ENCODE data around the gene KLHDC8B.

DNA sequence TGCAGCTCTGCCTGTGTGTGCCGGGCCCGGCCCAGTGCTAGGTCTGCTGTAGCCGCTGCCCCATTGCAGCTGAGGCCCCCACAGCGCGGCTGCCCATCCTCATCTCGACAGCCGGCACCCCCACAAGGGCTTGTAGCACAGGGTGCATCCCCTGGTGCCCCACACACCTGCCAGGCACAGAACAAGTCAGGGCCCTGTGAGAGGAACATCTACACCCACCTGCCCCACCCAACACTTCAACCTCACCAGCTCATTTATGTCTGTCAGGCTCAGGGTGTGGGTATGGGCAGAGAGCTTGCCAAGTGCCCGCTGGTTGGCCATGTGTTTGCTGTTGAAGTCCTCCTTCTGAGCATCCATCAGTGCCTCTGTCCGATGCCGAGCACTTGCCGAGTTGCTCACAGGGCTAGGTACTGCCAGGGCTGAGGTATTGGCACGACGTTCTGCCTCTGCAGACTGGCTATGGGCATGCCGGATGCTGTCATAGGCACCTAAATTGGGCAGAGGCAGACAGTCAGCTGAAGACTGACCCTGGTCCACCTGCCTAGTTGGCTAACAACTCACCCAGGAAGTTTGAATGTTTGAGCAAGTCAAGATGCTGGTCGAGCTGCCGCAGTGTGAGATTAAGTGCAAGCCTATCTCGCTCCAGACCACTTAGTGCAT is 48.4 kb upstream of the KLHDC8B start:
- TF ChIP-seq, protein P1, sequence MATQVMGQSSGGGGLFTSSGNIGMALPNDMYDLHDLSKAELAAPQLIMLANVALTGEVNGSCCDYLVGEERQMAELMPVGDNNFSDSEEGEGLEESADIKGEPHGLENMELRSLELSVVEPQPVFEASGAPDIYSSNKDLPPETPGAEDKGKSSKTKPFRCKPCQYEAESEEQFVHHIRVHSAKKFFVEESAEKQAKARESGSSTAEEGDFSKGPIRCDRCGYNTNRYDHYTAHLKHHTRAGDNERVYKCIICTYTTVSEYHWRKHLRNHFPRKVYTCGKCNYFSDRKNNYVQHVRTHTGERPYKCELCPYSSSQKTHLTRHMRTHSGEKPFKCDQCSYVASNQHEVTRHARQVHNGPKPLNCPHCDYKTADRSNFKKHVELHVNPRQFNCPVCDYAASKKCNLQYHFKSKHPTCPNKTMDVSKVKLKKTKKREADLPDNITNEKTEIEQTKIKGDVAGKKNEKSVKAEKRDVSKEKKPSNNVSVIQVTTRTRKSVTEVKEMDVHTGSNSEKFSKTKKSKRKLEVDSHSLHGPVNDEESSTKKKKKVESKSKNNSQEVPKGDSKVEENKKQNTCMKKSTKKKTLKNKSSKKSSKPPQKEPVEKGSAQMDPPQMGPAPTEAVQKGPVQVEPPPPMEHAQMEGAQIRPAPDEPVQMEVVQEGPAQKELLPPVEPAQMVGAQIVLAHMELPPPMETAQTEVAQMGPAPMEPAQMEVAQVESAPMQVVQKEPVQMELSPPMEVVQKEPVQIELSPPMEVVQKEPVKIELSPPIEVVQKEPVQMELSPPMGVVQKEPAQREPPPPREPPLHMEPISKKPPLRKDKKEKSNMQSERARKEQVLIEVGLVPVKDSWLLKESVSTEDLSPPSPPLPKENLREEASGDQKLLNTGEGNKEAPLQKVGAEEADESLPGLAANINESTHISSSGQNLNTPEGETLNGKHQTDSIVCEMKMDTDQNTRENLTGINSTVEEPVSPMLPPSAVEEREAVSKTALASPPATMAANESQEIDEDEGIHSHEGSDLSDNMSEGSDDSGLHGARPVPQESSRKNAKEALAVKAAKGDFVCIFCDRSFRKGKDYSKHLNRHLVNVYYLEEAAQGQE (IDR thresholded peaks at IDR 0.05): no peak
- TF ChIP-seq, protein P2, sequence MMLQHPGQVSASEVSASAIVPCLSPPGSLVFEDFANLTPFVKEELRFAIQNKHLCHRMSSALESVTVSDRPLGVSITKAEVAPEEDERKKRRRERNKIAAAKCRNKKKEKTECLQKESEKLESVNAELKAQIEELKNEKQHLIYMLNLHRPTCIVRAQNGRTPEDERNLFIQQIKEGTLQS (IDR thresholded peaks at IDR 0.05): no peak
- TF ChIP-seq, protein P3, sequence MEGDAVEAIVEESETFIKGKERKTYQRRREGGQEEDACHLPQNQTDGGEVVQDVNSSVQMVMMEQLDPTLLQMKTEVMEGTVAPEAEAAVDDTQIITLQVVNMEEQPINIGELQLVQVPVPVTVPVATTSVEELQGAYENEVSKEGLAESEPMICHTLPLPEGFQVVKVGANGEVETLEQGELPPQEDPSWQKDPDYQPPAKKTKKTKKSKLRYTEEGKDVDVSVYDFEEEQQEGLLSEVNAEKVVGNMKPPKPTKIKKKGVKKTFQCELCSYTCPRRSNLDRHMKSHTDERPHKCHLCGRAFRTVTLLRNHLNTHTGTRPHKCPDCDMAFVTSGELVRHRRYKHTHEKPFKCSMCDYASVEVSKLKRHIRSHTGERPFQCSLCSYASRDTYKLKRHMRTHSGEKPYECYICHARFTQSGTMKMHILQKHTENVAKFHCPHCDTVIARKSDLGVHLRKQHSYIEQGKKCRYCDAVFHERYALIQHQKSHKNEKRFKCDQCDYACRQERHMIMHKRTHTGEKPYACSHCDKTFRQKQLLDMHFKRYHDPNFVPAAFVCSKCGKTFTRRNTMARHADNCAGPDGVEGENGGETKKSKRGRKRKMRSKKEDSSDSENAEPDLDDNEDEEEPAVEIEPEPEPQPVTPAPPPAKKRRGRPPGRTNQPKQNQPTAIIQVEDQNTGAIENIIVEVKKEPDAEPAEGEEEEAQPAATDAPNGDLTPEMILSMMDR (IDR thresholded peaks at IDR 0.05; ENCODE audit: low read depth, low read length, missing input control): no peak
